Thyroid gland (tissue), 4 donors: ENCODE measurements around the gene ANO9. TPM values are rescaled to one million over a fixed set of nuclear protein-coding genes. Genes with fewer than 3 reads are reported as not detected.
"Not testable (repeated sequence)": the region's sequence is repeated elsewhere in the genome, so short reads cannot be mapped to it uniquely, and the experiment has no call there.

Source experiments
- DNase-seq, 2 donors: peaks; one replicate each; pipeline ENCODE4 v3.0.0-alpha.2; 2019
- H3K27ac ChIP-seq, 3 donors: fragments of 200-600 bp; sonication (generic); 1 replicate in 2 of 3; 2 replicates in 1 of 3; pipeline ENCODE4 v1.5.1; 2016 to 2019; ENCODE audit warnings: mild to moderate bottlenecking in 1 of 3, moderate library complexity in 1 of 3
- H3K27me3 ChIP-seq: fragments of 200-600 bp; sonication (generic); one replicate; pipeline ENCODE4 v1.5.1; 2019
- H3K36me3 ChIP-seq, 2 donors: fragments of 200-600 bp; sonication (generic); one replicate each; pipeline ENCODE4 v1.5.1; 2016 to 2019
- H3K4me1 ChIP-seq, 2 donors: fragments of 200-600 bp; sonication (generic); one replicate each; pipeline ENCODE4 v1.5.1; 2017 to 2019
- H3K4me3 ChIP-seq, 3 donors: fragments of 200-600 bp; sonication (generic); replicated peaks in 1 of 3; 1 replicate in 2 of 3; 2 replicates in 1 of 3; pipeline ENCODE4 v1.5.1; 2016; ENCODE audit warnings: mild to moderate bottlenecking in 1 of 3
- H3K9me3 ChIP-seq: fragments of 200-600 bp; sonication (generic); one replicate; pipeline ENCODE4 v1.5.1; 2017
- CTCF ChIP-seq, 6 experiments: fragments of 200-600 bp in 3 of 6; fragments of 450-650 bp in 3 of 6; sonication (generic) in 3 of 6; IDR thresholded peaks; one replicate each; pipeline ENCODE4 v1.5.1; 2016 to 2019; ENCODE audit warnings: antibody characterized with exemption in 6 of 6, mild to moderate bottlenecking in 2 of 6, inconsistent platforms in 1 of 6, moderate library complexity in 1 of 6
- POLR2A ChIP-seq, 2 donors: fragments of 450-650 bp; IDR thresholded peaks; one replicate each; pipeline ENCODE4 v1.6.1; 2017; ENCODE audit warnings: antibody characterized with exemption in 2 of 2, mild to moderate bottlenecking in 2 of 2, moderate library complexity in 1 of 2
- WGBS, 2 donors: methylation state at CpG; one replicate each; pipeline ENCODE4 v1.1.5; 2017; 5-methylcytosine and 5-hydroxymethylcytosine counted together
- intact Hi-C: fragments of 100-400 bp; cut with DNase I; formaldehyde crosslinking; loops from one replicate; pipeline ENCODE4 v1.15.1; 2023
- total RNA-seq, 4 donors: library from RNA; depleted of rRNA; stranded (reverse); fragments of >200 nt; gene quantifications; one replicate each; pipeline ENCODE4 v1.2.3, GENCODE V29; 2016

The ANO9 gene
- total RNA-seq, 4 donors from 2014 or later = 3.7 to 6.4 (median 4.7) TPM

- Histone ChIP-seq H3K27ac (no peak overlapping the region), H3K4me1 (peaks cover 18 to 29% of the 10 kb centered on the region in 2 donors), H3K27me3 (no peaks in the 10 kb centered on the region), H3K9me3 (no peaks in the 10 kb centered on the region), H3K36me3 (no peaks in the 10 kb centered on the region), H3K4me3 (peak overlapping the region in 1 of 3 donors; percentile 12)
- intact Hi-C loops = no loop called here
- DNase-seq = no peak
- TF ChIP-seq CTCF (IDR thresholded peaks at IDR 0.05) (no peak), POLR2A (IDR thresholded peaks at IDR 0.05) (no peak)
- WGBS, 2 donors = 67 to 72% methylated on average over 9 of the region's 9 CpGs
These were observed 27.4 kb downstream of the ANO9 start for GRCh38 chr11:414318-414857.

- TF ChIP-seq POLR2A (IDR thresholded peaks at IDR 0.05) (no peak), CTCF (IDR thresholded peaks at IDR 0.05) (no peak)
- Histone ChIP-seq H3K36me3 (no peaks in the 10 kb centered on the region), H3K9me3 (no peaks in the 10 kb centered on the region), H3K4me1 (peaks cover 18 to 29% of the 10 kb centered on the region in 2 donors), H3K4me3 (no peak overlapping the region), H3K27ac (no peak overlapping the region), H3K27me3 (no peaks in the 10 kb centered on the region)
- DNase-seq = peak; percentile 37 to 52
- 19 to 40% methylated on average over 11 of the region's 14 CpGs for WGBS, 2 donors
- intact Hi-C loops = no loop called here
These were observed 28.4 kb downstream of the ANO9 start for GRCh38 chr11:413120-414081.

- H3K4me3 ChIP-seq = no peak overlapping the region
- no peaks in the 10 kb centered on the region for H3K36me3 ChIP-seq
- TF ChIP-seq POLR2A (IDR thresholded peaks at IDR 0.05) (no peak), CTCF (IDR thresholded peaks at IDR 0.05) (no peak)
- intact Hi-C loops = no loop called here
- peaks cover 17 to 26% of the 10 kb centered on the region in 2 donors for H3K4me1 ChIP-seq
- no peaks in the 10 kb centered on the region for H3K9me3 ChIP-seq
- no peak overlapping the region for H3K27ac ChIP-seq
- H3K27me3 ChIP-seq = no peaks in the 10 kb centered on the region
- 82 to 87% methylated on average over 3 to 13 of the region's 15 CpGs for WGBS, 2 donors
- DNase-seq = no peak
These were observed 29.1 kb downstream of the ANO9 start for GRCh38 chr11:412641-413119.

- peaks cover 14 to 22% of the 10 kb centered on the region in 2 donors for H3K4me1 ChIP-seq
These were observed 30.3 kb downstream of the ANO9 start for GRCh38 chr11:411520-411919.

GRCh38 chr11:410711-411110 is 31.1 kb downstream of the ANO9 start:
- intact Hi-C loops, H3K4me3 ChIP-seq, H3K27me3 ChIP-seq, H3K9me3 ChIP-seq, H3K27ac ChIP-seq, DNase-seq, H3K36me3 ChIP-seq: not testable (repeated sequence)
- no CpG with 5 or more reads among the region's 13 CpGs for WGBS, 2 donors
- peaks cover 9 to 19% of the 10 kb centered on the region in 2 donors for H3K4me1 ChIP-seq

More at GRCh38 chr11:411520-411919, 30.3 kb downstream of the ANO9 start:
- H3K27ac ChIP-seq, intact Hi-C loops, H3K4me3 ChIP-seq, H3K36me3 ChIP-seq, H3K27me3 ChIP-seq, H3K9me3 ChIP-seq, DNase-seq: not testable (repeated sequence)
- WGBS, 2 donors = no CpG with 5 or more reads among the region's 11 CpGs
